ENCODE results near the gene CDHR1. TPM values are rescaled to one million over a fixed set of nuclear protein-coding genes. Genes with fewer than 3 reads are reported as not detected.

Gene CDHR1
- total and polyA plus RNA-seq, 2 experiments from 2014 or later = 3.2 to 6.6 TPM

DNA sequence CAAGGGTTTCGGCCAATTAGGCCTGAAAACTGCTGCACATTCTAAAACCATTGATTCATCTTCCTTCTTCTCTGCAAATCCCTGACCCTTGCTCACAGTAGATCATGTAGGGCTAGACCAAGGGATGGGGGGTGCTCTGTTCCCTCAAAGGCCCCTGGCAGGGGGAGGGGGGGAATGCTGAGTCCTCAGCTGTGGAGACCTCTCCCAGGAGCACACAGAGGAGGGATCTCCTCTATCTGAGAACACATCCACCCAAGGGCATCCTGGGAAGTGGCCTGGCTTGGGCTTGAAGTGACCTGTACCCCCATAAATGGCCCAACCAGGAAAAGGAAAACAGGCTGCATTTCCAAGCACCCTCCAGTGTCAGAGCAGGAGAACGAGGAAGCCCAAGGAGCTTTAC, 1.0 kb upstream of the CDHR1 start:
- no peaks in the 10 kb centered on the region for H3F3A ChIP-seq (replicated peaks; ENCODE audit: low read depth)
- DNase-seq (ENCODE audit: low spot score) = no peak
- H3K4me2 ChIP-seq = no peak overlapping the region
- Mint-ChIP-seq H3K9me3 (no peaks in the 10 kb centered on the region), H3K27ac (no peak overlapping the region), H3K4me1 (peaks cover 5% of the 10 kb centered on the region), H3K27me3 (ENCODE audit: insufficient read depth, low read depth, poor library complexity) (peaks cover 40% of the 10 kb centered on the region), H3K36me3 (ENCODE audit: low read depth) (no peaks in the 10 kb centered on the region), H3K4me3 (no peak overlapping the region)
- no peak overlapping the region for H2AFZ ChIP-seq
- no peaks in the 10 kb centered on the region for H3K9me2 ChIP-seq (ENCODE audit: insufficient read depth)
- H3K4me1 ChIP-seq (ENCODE audit: insufficient read depth) = peaks cover 3% of the 10 kb centered on the region; the same call in 1 of the 2 replicates
- no peaks in the 10 kb centered on the region for H4K20me1 ChIP-seq (replicated peaks; ENCODE audit: insufficient read depth)
- TF ChIP-seq NANOG (IDR thresholded peaks at IDR 0.05; ENCODE audit: borderline replicate concordance) (no peak), STAT1 (IDR thresholded peaks at IDR 0.05; ENCODE audit: unreplicated experiment) (no peak), JUNB (IDR thresholded peaks at IDR 0.05; ENCODE audit: unreplicated experiment) (no peak), POLR2AphosphoS5 (IDR thresholded peaks at IDR 0.05; ENCODE audit: low read depth) (no peak), CREB1 (CRISPR knock-in tag; IDR thresholded peaks at IDR 0.05; ENCODE audit: low read depth) (no peak), EZH2phosphoT487 (IDR thresholded peaks at IDR 0.05; ENCODE audit: unreplicated experiment) (no peak), ZNF331 (CRISPR knock-in tag; IDR thresholded peaks at IDR 0.05; ENCODE audit: low read depth) (no peak), EZH2 (IDR thresholded peaks at IDR 0.05; ENCODE audit: low read depth, unreplicated experiment) (no peak), ZNF114 (CRISPR knock-in tag; IDR thresholded peaks at IDR 0.05) (no peak)
- TF ChIP-seq, protein P1, sequence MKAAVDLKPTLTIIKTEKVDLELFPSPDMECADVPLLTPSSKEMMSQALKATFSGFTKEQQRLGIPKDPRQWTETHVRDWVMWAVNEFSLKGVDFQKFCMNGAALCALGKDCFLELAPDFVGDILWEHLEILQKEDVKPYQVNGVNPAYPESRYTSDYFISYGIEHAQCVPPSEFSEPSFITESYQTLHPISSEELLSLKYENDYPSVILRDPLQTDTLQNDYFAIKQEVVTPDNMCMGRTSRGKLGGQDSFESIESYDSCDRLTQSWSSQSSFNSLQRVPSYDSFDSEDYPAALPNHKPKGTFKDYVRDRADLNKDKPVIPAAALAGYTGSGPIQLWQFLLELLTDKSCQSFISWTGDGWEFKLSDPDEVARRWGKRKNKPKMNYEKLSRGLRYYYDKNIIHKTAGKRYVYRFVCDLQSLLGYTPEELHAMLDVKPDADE (IDR thresholded peaks at IDR 0.05) = no peak
- TF ChIP-seq, protein P2, sequence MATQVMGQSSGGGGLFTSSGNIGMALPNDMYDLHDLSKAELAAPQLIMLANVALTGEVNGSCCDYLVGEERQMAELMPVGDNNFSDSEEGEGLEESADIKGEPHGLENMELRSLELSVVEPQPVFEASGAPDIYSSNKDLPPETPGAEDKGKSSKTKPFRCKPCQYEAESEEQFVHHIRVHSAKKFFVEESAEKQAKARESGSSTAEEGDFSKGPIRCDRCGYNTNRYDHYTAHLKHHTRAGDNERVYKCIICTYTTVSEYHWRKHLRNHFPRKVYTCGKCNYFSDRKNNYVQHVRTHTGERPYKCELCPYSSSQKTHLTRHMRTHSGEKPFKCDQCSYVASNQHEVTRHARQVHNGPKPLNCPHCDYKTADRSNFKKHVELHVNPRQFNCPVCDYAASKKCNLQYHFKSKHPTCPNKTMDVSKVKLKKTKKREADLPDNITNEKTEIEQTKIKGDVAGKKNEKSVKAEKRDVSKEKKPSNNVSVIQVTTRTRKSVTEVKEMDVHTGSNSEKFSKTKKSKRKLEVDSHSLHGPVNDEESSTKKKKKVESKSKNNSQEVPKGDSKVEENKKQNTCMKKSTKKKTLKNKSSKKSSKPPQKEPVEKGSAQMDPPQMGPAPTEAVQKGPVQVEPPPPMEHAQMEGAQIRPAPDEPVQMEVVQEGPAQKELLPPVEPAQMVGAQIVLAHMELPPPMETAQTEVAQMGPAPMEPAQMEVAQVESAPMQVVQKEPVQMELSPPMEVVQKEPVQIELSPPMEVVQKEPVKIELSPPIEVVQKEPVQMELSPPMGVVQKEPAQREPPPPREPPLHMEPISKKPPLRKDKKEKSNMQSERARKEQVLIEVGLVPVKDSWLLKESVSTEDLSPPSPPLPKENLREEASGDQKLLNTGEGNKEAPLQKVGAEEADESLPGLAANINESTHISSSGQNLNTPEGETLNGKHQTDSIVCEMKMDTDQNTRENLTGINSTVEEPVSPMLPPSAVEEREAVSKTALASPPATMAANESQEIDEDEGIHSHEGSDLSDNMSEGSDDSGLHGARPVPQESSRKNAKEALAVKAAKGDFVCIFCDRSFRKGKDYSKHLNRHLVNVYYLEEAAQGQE (IDR thresholded peaks at IDR 0.05; ENCODE audit: unreplicated experiment) = no peak
- TF ChIP-seq, protein P3, sequence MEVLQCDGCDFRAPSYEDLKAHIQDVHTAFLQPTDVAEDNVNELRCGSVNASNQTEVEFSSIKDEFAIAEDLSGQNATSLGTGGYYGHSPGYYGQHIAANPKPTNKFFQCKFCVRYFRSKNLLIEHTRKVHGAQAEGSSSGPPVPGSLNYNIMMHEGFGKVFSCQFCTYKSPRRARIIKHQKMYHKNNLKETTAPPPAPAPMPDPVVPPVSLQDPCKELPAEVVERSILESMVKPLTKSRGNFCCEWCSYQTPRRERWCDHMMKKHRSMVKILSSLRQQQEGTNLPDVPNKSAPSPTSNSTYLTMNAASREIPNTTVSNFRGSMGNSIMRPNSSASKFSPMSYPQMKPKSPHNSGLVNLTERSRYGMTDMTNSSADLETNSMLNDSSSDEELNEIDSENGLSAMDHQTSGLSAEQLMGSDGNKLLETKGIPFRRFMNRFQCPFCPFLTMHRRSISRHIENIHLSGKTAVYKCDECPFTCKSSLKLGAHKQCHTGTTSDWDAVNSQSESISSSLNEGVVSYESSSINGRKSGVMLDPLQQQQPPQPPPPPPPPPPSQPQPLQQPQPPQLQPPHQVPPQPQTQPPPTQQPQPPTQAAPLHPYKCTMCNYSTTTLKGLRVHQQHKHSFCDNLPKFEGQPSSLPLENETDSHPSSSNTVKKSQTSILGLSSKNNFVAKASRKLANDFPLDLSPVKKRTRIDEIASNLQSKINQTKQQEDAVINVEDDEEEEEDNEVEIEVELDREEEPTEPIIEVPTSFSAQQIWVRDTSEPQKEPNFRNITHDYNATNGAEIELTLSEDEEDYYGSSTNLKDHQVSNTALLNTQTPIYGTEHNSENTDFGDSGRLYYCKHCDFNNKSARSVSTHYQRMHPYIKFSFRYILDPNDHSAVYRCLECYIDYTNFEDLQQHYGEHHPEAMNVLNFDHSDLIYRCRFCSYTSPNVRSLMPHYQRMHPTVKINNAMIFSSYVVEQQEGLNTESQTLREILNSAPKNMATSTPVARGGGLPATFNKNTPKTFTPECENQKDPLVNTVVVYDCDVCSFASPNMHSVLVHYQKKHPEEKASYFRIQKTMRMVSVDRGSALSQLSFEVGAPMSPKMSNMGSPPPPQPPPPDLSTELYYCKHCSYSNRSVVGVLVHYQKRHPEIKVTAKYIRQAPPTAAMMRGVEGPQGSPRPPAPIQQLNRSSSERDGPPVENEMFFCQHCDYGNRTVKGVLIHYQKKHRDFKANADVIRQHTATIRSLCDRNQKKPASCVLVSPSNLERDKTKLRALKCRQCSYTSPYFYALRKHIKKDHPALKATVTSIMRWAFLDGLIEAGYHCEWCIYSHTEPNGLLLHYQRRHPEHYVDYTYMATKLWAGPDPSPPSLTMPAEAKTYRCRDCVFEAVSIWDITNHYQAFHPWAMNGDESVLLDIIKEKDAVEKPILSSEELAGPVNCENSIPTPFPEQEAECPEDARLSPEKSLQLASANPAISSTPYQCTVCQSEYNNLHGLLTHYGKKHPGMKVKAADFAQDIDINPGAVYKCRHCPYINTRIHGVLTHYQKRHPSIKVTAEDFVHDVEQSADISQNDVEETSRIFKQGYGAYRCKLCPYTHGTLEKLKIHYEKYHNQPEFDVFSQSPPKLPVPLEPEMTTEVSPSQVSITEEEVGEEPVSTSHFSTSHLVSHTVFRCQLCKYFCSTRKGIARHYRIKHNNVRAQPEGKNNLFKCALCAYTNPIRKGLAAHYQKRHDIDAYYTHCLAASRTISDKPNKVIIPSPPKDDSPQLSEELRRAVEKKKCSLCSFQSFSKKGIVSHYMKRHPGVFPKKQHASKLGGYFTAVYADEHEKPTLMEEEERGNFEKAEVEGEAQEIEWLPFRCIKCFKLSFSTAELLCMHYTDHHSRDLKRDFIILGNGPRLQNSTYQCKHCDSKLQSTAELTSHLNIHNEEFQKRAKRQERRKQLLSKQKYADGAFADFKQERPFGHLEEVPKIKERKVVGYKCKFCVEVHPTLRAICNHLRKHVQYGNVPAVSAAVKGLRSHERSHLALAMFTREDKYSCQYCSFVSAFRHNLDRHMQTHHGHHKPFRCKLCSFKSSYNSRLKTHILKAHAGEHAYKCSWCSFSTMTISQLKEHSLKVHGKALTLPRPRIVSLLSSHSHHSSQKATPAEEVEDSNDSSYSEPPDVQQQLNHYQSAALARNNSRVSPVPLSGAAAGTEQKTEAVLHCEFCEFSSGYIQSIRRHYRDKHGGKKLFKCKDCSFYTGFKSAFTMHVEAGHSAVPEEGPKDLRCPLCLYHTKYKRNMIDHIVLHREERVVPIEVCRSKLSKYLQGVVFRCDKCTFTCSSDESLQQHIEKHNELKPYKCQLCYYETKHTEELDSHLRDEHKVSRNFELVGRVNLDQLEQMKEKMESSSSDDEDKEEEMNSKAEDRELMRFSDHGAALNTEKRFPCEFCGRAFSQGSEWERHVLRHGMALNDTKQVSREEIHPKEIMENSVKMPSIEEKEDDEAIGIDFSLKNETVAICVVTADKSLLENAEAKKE (CRISPR knock-in tag; IDR thresholded peaks at IDR 0.05) = no peak
- TF ChIP-seq, protein P4, sequence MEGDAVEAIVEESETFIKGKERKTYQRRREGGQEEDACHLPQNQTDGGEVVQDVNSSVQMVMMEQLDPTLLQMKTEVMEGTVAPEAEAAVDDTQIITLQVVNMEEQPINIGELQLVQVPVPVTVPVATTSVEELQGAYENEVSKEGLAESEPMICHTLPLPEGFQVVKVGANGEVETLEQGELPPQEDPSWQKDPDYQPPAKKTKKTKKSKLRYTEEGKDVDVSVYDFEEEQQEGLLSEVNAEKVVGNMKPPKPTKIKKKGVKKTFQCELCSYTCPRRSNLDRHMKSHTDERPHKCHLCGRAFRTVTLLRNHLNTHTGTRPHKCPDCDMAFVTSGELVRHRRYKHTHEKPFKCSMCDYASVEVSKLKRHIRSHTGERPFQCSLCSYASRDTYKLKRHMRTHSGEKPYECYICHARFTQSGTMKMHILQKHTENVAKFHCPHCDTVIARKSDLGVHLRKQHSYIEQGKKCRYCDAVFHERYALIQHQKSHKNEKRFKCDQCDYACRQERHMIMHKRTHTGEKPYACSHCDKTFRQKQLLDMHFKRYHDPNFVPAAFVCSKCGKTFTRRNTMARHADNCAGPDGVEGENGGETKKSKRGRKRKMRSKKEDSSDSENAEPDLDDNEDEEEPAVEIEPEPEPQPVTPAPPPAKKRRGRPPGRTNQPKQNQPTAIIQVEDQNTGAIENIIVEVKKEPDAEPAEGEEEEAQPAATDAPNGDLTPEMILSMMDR (conservative IDR thresholded peaks at IDR 0.05; ENCODE audit: low read depth in 2 of 2) = no peak
- no peaks in the 10 kb centered on the region for H3K79me2 ChIP-seq (replicated peaks; ENCODE audit: insufficient read depth)
- H3K4me3 ChIP-seq = no peak overlapping the region
- H3K27me3 ChIP-seq (ENCODE audit: insufficient read depth) = peaks cover 40% of the 10 kb centered on the region
- no peak overlapping the region for H3K27ac ChIP-seq (ENCODE audit: low read depth)
- ATAC-seq = no peak
- H3K36me3 ChIP-seq (ENCODE audit: insufficient read depth) = no peaks in the 10 kb centered on the region

Data from GM23338 (cell line).